GM12864 (cell line): ENCODE data around the gene C1D.

Experiments
- DNase-seq: peaks from one replicate; pipeline ENCODE4 v3.0.0-alpha.2; 2011; ENCODE audit warnings: low read depth
- H3K4me3 ChIP-seq: 2 replicates; pipeline ENCODE4 v1.5.1; 2011; ENCODE audit warnings: mild to moderate bottlenecking, low read depth, low read length, control low read depth
- CTCF ChIP-seq: IDR thresholded peaks from 2 replicates; pipeline ENCODE4 v1.5.1; 2011; ENCODE audit warnings: low read depth, mild to moderate bottlenecking, moderate library complexity, low read length, control low read depth, inconsistent platforms; ENCODE audit errors: missing control alignments

C1D gene

GRCh38 chr2:68062680-68063387 lies at the start of gene C1D:
C1D (minus strand) TSS chr2:68063004; CDS start chr2:68047310, 15,694 bp downstream.
- DNase-seq = peak; percentile 65
- no peak for TF ChIP-seq CTCF
- H3K4me3 ChIP-seq = peak within 1 kb of the TSS; percentile 67

GRCh38 chr2:68110102-68110501 lies 47.3 kb upstream of the C1D start:
- no peak overlapping the region for H3K4me3 ChIP-seq
- TF ChIP-seq CTCF = peak; percentile 39
- no peak for DNase-seq

- no peak for DNase-seq
- TF ChIP-seq CTCF = no peak
- no peak overlapping the region for H3K4me3 ChIP-seq
These were observed 45.3 kb upstream of the C1D start for GRCh38 chr2:68108120-68108519.

- H3K4me3 ChIP-seq = no peak overlapping the region
- no peak for TF ChIP-seq CTCF
- no peak for DNase-seq
These were observed 44.7 kb upstream of the C1D start for GRCh38 chr2:68107475-68107874.

GRCh38 chr2:68104111-68104835 lies 41.5 kb upstream of the C1D start:
- no peak overlapping the region for H3K4me3 ChIP-seq
- no peak for DNase-seq
- TF ChIP-seq CTCF = no peak

- DNase-seq = no peak
- H3K4me3 ChIP-seq = no peak overlapping the region
- TF ChIP-seq CTCF = no peak
These were observed 40.9 kb upstream of the C1D start for GRCh38 chr2:68103709-68104055.
